Measurements from ENCODE around the gene F3. TPM values are rescaled to one million over a fixed set of nuclear protein-coding genes. Genes with fewer than 3 reads are reported as not detected.

Gene F3
- total RNA-seq, 3 donors from 2014 or later: 0.45 to 0.60 (median 0.53) TPM

- no peaks in the 10 kb centered on the region for H3K36me3 Mint-ChIP-seq (ENCODE audit: insufficient read depth)
- no peak overlapping the region for H3K4me3 Mint-ChIP-seq
- peaks cover 3% of the 10 kb centered on the region for H3K27me3 Mint-ChIP-seq (ENCODE audit: low read depth)
- DNase-seq (no peak), ATAC-seq (no peak)
- no peaks in the 10 kb centered on the region for H3K4me1 Mint-ChIP-seq (ENCODE audit: low read depth)
- no peaks in the 10 kb centered on the region for H3K9me3 Mint-ChIP-seq
These were observed 21.1 kb upstream of the F3 start for GRCh38 chr1:94562519-94563260.

- no peaks in the 10 kb centered on the region for H3K9me3 Mint-ChIP-seq
- peaks cover 3% of the 10 kb centered on the region for H3K27me3 Mint-ChIP-seq (ENCODE audit: low read depth)
- no peaks in the 10 kb centered on the region for H3K4me1 Mint-ChIP-seq (ENCODE audit: low read depth)
- H3K4me3 Mint-ChIP-seq: no peak overlapping the region
- ATAC-seq (no peak), DNase-seq (no peak)
- no peaks in the 10 kb centered on the region for H3K36me3 Mint-ChIP-seq (ENCODE audit: insufficient read depth)
These were observed 18.8 kb upstream of the F3 start for GRCh38 chr1:94560333-94560732.

- DNase-seq (no peak), ATAC-seq (no peak)
- Mint-ChIP-seq H3K27me3 (ENCODE audit: low read depth) (peaks cover 3% of the 10 kb centered on the region), H3K9me3 (no peaks in the 10 kb centered on the region), H3K4me3 (no peak overlapping the region), H3K36me3 (ENCODE audit: insufficient read depth) (no peaks in the 10 kb centered on the region), H3K4me1 (ENCODE audit: low read depth) (no peaks in the 10 kb centered on the region)
These were observed 18.4 kb upstream of the F3 start for GRCh38 chr1:94559921-94560320.

- no peak for ATAC-seq
- Mint-ChIP-seq H3K4me3 (no peak overlapping the region), H3K27me3 (ENCODE audit: low read depth) (peaks cover 7% of the 10 kb centered on the region), H3K36me3 (ENCODE audit: insufficient read depth) (no peaks in the 10 kb centered on the region), H3K9me3 (no peaks in the 10 kb centered on the region), H3K4me1 (ENCODE audit: low read depth) (no peaks in the 10 kb centered on the region)
- DNase-seq: no peak
These were observed 13.5 kb upstream of the F3 start for GRCh38 chr1:94555091-94555490.

GRCh38 chr1:94554580-94554979 lies 13.0 kb upstream of the F3 start:
- Mint-ChIP-seq H3K27me3 (ENCODE audit: low read depth) (peaks cover 12% of the 10 kb centered on the region), H3K4me1 (ENCODE audit: low read depth) (no peaks in the 10 kb centered on the region), H3K9me3 (no peaks in the 10 kb centered on the region), H3K36me3 (ENCODE audit: insufficient read depth) (no peaks in the 10 kb centered on the region), H3K4me3 (no peak overlapping the region)
- DNase-seq (no peak), ATAC-seq (no peak)

GRCh38 chr1:94553931-94554330 lies 12.4 kb upstream of the F3 start:
- H3K36me3 Mint-ChIP-seq (ENCODE audit: insufficient read depth): no peaks in the 10 kb centered on the region
- no peak for ATAC-seq

GRCh38 chr1:94553323-94553730 lies 11.8 kb upstream of the F3 start:
- Mint-ChIP-seq H3K4me1 (ENCODE audit: low read depth) (no peaks in the 10 kb centered on the region), H3K4me3 (no peak overlapping the region), H3K27me3 (ENCODE audit: low read depth) (peaks cover 14% of the 10 kb centered on the region), H3K36me3 (ENCODE audit: insufficient read depth) (no peaks in the 10 kb centered on the region), H3K9me3 (no peaks in the 10 kb centered on the region)
- ATAC-seq (no peak), DNase-seq (no peak)

More at GRCh38 chr1:94553931-94554330, 12.4 kb upstream of the F3 start:
- Mint-ChIP-seq H3K27me3 (ENCODE audit: low read depth) (peaks cover 12% of the 10 kb centered on the region), H3K4me3 (no peak overlapping the region), H3K4me1 (ENCODE audit: low read depth) (no peaks in the 10 kb centered on the region), H3K9me3 (no peaks in the 10 kb centered on the region)
- no peak for DNase-seq

- ATAC-seq (no peak), DNase-seq (no peak)
- H3K27me3 Mint-ChIP-seq (ENCODE audit: low read depth): peaks cover 16% of the 10 kb centered on the region
- H3K4me3 Mint-ChIP-seq: no peak overlapping the region
- no peaks in the 10 kb centered on the region for H3K36me3 Mint-ChIP-seq (ENCODE audit: insufficient read depth)
- H3K4me1 Mint-ChIP-seq (ENCODE audit: low read depth): no peaks in the 10 kb centered on the region
- H3K9me3 Mint-ChIP-seq: no peaks in the 10 kb centered on the region
These were observed 10.6 kb upstream of the F3 start for GRCh38 chr1:94552071-94552586.

- Mint-ChIP-seq H3K27me3 (ENCODE audit: low read depth) (peaks cover 17% of the 10 kb centered on the region), H3K9me3 (no peaks in the 10 kb centered on the region), H3K36me3 (ENCODE audit: insufficient read depth) (no peaks in the 10 kb centered on the region), H3K4me3 (no peak overlapping the region), H3K4me1 (ENCODE audit: low read depth) (no peaks in the 10 kb centered on the region)
- DNase-seq: no peak
- no peak for ATAC-seq
These were observed 9.9 kb upstream of the F3 start for GRCh38 chr1:94551449-94551848.

GRCh38 chr1:94550800-94551241 lies 9.3 kb upstream of the F3 start:
- DNase-seq: no peak
- no peaks in the 10 kb centered on the region for H3K9me3 Mint-ChIP-seq
- no peaks in the 10 kb centered on the region for H3K4me1 Mint-ChIP-seq (ENCODE audit: low read depth)
- ATAC-seq: no peak
- H3K4me3 Mint-ChIP-seq: no peak overlapping the region
- H3K36me3 Mint-ChIP-seq (ENCODE audit: insufficient read depth): no peaks in the 10 kb centered on the region
- H3K27me3 Mint-ChIP-seq (ENCODE audit: low read depth): peaks cover 21% of the 10 kb centered on the region

- ATAC-seq: no peak
- H3K4me3 Mint-ChIP-seq: no peak overlapping the region
- H3K36me3 Mint-ChIP-seq (ENCODE audit: insufficient read depth): no peaks in the 10 kb centered on the region
- no peak for DNase-seq
- H3K27me3 Mint-ChIP-seq (ENCODE audit: low read depth): peaks cover 21% of the 10 kb centered on the region
- no peaks in the 10 kb centered on the region for H3K4me1 Mint-ChIP-seq (ENCODE audit: low read depth)
- H3K9me3 Mint-ChIP-seq: no peaks in the 10 kb centered on the region
These were observed 8.8 kb upstream of the F3 start for GRCh38 chr1:94550396-94550795.

- H3K27me3 Mint-ChIP-seq (ENCODE audit: low read depth): peaks cover 24% of the 10 kb centered on the region
- no peak overlapping the region for H3K4me3 Mint-ChIP-seq
- H3K36me3 Mint-ChIP-seq (ENCODE audit: insufficient read depth): no peaks in the 10 kb centered on the region
- H3K4me1 Mint-ChIP-seq (ENCODE audit: low read depth): no peaks in the 10 kb centered on the region
- H3K9me3 Mint-ChIP-seq: no peaks in the 10 kb centered on the region
- DNase-seq: no peak
- ATAC-seq: no peak
These were observed 8.1 kb upstream of the F3 start for GRCh38 chr1:94549706-94550105.

- Mint-ChIP-seq H3K27me3 (ENCODE audit: low read depth) (peaks cover 50% of the 10 kb centered on the region), H3K36me3 (ENCODE audit: insufficient read depth) (no peaks in the 10 kb centered on the region), H3K9me3 (no peaks in the 10 kb centered on the region), H3K4me1 (ENCODE audit: low read depth) (peaks cover 18% of the 10 kb centered on the region), H3K4me3 (no peak overlapping the region)
- DNase-seq (no peak), ATAC-seq (no peak)
These were observed 3.3 kb upstream of the F3 start for GRCh38 chr1:94544706-94545490.

GRCh38 chr1:94543893-94544635 lies 2.5 kb upstream of the F3 start:
- peaks cover 55% of the 10 kb centered on the region for H3K27me3 Mint-ChIP-seq (ENCODE audit: low read depth)
- H3K9me3 Mint-ChIP-seq: no peaks in the 10 kb centered on the region
- no peaks in the 10 kb centered on the region for H3K36me3 Mint-ChIP-seq (ENCODE audit: insufficient read depth)
- H3K4me3 Mint-ChIP-seq: no peak overlapping the region
- H3K4me1 Mint-ChIP-seq (ENCODE audit: low read depth): peaks cover 18% of the 10 kb centered on the region
- DNase-seq (no peak), ATAC-seq (no peak)
